PC-9 (cell line): Measurements from ENCODE around the gene WNT9A. TPM values are rescaled to one million over a fixed set of nuclear protein-coding genes. Genes with fewer than 3 reads are reported as not detected.

Experiments
- BruUV-seq: library from RNA; stranded (reverse); fragments of 400-500 nt; replicated peaks from 2 replicates; lab custom pipeline; 2021; lab: Mats Ljungman, UMichigan
- CTCF ChIA-PET: fragments of 300-600 bp; sonication (Branson Sonifier 250); formaldehyde crosslinking; loops from one replicate; lab custom pipeline; 2022; ENCODE audit warnings: antibody characterized with exemption; lab: Charles Lee
- POLR2A ChIA-PET: fragments of 300-600 bp; sonication (Branson Sonifier 250); formaldehyde crosslinking; loops from one replicate; lab custom pipeline; 2022; ENCODE audit warnings: antibody characterized with exemption; ENCODE audit not compliant: unreplicated experiment; lab: Charles Lee
- DNase-seq, 2 experiments: peaks; one replicate each; pipeline versions ENCODE4 v3.0.0 to v3.0.0-alpha.2; 2015 to 2022; ENCODE audit warnings: mixed read lengths in 1 of 2
- H2AFZ ChIP-seq: fragments of 200-600 bp; sonication (generic); 2 replicates; pipeline ENCODE4 v1.8.1; 2017; ENCODE audit warnings: antibody characterized with exemption
- H3F3A ChIP-seq: fragments of 200-600 bp; sonication (generic); 2 replicates; pipeline ENCODE4 v1.8.1; 2017; ENCODE audit warnings: antibody characterized with exemption, mild to moderate bottlenecking, low read depth; ENCODE audit not compliant: insufficient read depth
- H3K27ac ChIP-seq: fragments of 200-600 bp; sonication (generic); 2 replicates; pipeline ENCODE4 v1.6.1; 2016; ENCODE audit warnings: mixed run types
- H3K27me3 ChIP-seq: fragments of 200-600 bp; sonication (generic); 2 replicates; pipeline ENCODE4 v1.6.1; 2016; ENCODE audit warnings: low read depth, mixed run types; ENCODE audit not compliant: insufficient read depth
- H3K36me3 ChIP-seq: fragments of 200-600 bp; sonication (generic); 2 replicates; pipeline ENCODE4 v1.6.1; 2016; ENCODE audit warnings: low read depth, mixed run types
- H3K4me1 ChIP-seq: fragments of 200-600 bp; sonication (generic); replicated peaks from 2 replicates; pipeline ENCODE4 v1.6.1; 2016; ENCODE audit warnings: mixed run types; ENCODE audit not compliant: insufficient read depth
- H3K4me2 ChIP-seq: fragments of 200-600 bp; sonication (generic); 2 replicates; pipeline ENCODE4 v1.6.1; 2017; ENCODE audit warnings: mixed run types
- H3K4me3 ChIP-seq: fragments of 200-600 bp; sonication (generic); 2 replicates; pipeline ENCODE4 v1.6.1; 2016; ENCODE audit warnings: mixed run types
- H3K79me2 ChIP-seq: fragments of 200-600 bp; sonication (generic); 2 replicates; pipeline ENCODE4 v1.6.1; 2017; ENCODE audit warnings: low read depth, mixed run types
- H3K9me2 ChIP-seq: fragments of 200-600 bp; sonication (generic); 2 replicates; pipeline ENCODE4 v1.8.1; 2017; ENCODE audit warnings: mild to moderate bottlenecking; ENCODE audit not compliant: insufficient read depth
- H3K9me3 ChIP-seq: fragments of 200-600 bp; sonication (generic); 2 replicates; pipeline ENCODE4 v1.8.1; 2016; ENCODE audit warnings: low read depth; ENCODE audit not compliant: insufficient read depth
- H4K20me1 ChIP-seq: fragments of 200-600 bp; sonication (generic); 2 replicates; pipeline ENCODE4 v1.8.1; 2017; ENCODE audit not compliant: insufficient read depth
- EZH2 ChIP-seq: fragments of 200-600 bp; sonication (generic); IDR thresholded peaks from 2 replicates; pipeline ENCODE4 v1.8.0; 2017; ENCODE audit warnings: antibody characterized with exemption, low read depth
- intact Hi-C: fragments of 100-400 bp; cut with micrococcal nuclease; formaldehyde crosslinking; loops from one replicate; pipeline ENCODE4 v1.10.0; 2022; ENCODE audit not compliant: unreplicated experiment
- total RNA-seq: library from RNA; stranded (reverse); gene quantifications from 2 replicates; pipeline ENCODE4 v1.2.3, GENCODE V29; 2021
- TF ChIP-seq, protein P1 (sequence below): fragments of 200-600 bp; sonication (generic); conservative IDR thresholded peaks from 2 replicates; pipeline ENCODE4 v1.6.1; 2017; ENCODE audit warnings: mixed run types, antibody characterized with exemption, mild to moderate bottlenecking, moderate library complexity

WNT9A gene
- total RNA-seq, 1 experiment from 2014 or later = 42.4 TPM

DNA sequence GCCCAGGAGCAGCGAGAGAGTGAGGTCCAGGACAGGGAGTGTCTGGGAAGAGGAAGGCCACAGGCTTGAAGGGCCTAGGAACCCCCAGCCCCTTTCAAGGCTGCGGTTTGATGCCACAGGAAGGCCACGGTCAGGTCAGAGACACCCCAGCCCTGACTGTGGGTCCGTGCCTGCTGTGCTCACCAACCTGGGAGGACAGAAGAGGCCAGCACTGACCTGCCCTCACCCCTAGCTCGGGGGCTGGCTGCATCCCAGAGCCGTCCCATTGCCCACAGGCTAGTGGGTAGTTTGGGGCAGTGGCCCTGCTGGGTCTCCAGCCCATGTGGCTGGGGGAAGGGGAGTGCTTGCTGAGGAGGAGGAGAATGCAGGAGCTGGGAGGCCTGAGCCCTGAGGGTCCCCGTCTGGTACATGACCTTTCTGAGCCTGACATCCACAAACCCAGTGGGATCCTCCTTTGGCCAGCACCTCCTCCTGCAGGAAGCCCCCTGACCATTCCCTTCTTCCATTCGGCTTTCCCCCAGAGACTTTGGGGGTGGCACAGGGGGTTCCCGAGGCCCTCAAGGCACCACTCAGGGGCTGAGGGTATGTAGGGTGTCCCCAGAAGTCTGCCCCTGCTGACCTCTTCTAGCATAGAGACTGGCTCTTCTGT is 54.3 kb downstream of the WNT9A start:
- H3K4me3 ChIP-seq = no peak overlapping the region
- no peaks in the 10 kb centered on the region for H3F3A ChIP-seq
- no peaks in the 10 kb centered on the region for H3K9me3 ChIP-seq
- TF ChIP-seq EZH2 = no peak
- TF ChIP-seq, protein P1, sequence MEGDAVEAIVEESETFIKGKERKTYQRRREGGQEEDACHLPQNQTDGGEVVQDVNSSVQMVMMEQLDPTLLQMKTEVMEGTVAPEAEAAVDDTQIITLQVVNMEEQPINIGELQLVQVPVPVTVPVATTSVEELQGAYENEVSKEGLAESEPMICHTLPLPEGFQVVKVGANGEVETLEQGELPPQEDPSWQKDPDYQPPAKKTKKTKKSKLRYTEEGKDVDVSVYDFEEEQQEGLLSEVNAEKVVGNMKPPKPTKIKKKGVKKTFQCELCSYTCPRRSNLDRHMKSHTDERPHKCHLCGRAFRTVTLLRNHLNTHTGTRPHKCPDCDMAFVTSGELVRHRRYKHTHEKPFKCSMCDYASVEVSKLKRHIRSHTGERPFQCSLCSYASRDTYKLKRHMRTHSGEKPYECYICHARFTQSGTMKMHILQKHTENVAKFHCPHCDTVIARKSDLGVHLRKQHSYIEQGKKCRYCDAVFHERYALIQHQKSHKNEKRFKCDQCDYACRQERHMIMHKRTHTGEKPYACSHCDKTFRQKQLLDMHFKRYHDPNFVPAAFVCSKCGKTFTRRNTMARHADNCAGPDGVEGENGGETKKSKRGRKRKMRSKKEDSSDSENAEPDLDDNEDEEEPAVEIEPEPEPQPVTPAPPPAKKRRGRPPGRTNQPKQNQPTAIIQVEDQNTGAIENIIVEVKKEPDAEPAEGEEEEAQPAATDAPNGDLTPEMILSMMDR = no peak
- no peaks in the 10 kb centered on the region for H3K4me1 ChIP-seq
- intact Hi-C loops = no loop called here
- ChIA-PET POLR2A (interaction anchor here (0.6 kb wide), 1 partner anchor 22 kb away, joined by 4 read pairs; no protein-coding TSS in a partner anchor), CTCF (interaction anchor here (1.8 kb wide), 1 partner anchor 130 kb away, joined by 8 read pairs; no protein-coding TSS in a partner anchor)
- H4K20me1 ChIP-seq = no peaks in the 10 kb centered on the region
- BruUV-seq = no TSS peak
- no peak for DNase-seq
- H3K27me3 ChIP-seq = no peaks in the 10 kb centered on the region
- no peaks in the 10 kb centered on the region for H3K9me2 ChIP-seq
- H3K27ac ChIP-seq = no peak overlapping the region
- no peak overlapping the region for H2AFZ ChIP-seq
- H3K79me2 ChIP-seq = no peaks in the 10 kb centered on the region
- no peak overlapping the region for H3K4me2 ChIP-seq
- H3K36me3 ChIP-seq = no peaks in the 10 kb centered on the region

- DNase-seq = peak in 1 of 2 experiments; percentile 83
- intact Hi-C loops = no loop called here
- no peak overlapping the region for H3K4me2 ChIP-seq
- no peak for TF ChIP-seq EZH2
- TF ChIP-seq, protein P1 = no peak
- H3K27ac ChIP-seq = no peak overlapping the region
- BruUV-seq = TSS peak; percentile 52
- ChIA-PET POLR2A (interaction anchor here (0.5 to 0.9 kb wide), 4 partner anchors 23 to 129 kb away, joined by 4 to 7 read pairs (median 4); no protein-coding TSS in a partner anchor), CTCF (interaction anchor here (0.7 to 1.8 kb wide), 2 partner anchors 113 to 129 kb away, joined by 6 to 8 read pairs; no protein-coding TSS in a partner anchor)
- no peak overlapping the region for H3K4me3 ChIP-seq
- H3K36me3 ChIP-seq = no peaks in the 10 kb centered on the region
- H3K9me2 ChIP-seq = no peaks in the 10 kb centered on the region
- no peaks in the 10 kb centered on the region for H3F3A ChIP-seq
- no peaks in the 10 kb centered on the region for H3K27me3 ChIP-seq
- no peaks in the 10 kb centered on the region for H4K20me1 ChIP-seq
- H3K9me3 ChIP-seq = no peaks in the 10 kb centered on the region
- no peaks in the 10 kb centered on the region for H3K79me2 ChIP-seq
- no peak overlapping the region for H2AFZ ChIP-seq
- H3K4me1 ChIP-seq = no peaks in the 10 kb centered on the region
Measured at GRCh38 chr1:227892489-227893299, 55.0 kb downstream of the WNT9A start.

GRCh38 chr1:227891955-227892488 is 55.7 kb downstream of the WNT9A start:
- no peak overlapping the region for H3K4me3 ChIP-seq
- no peaks in the 10 kb centered on the region for H4K20me1 ChIP-seq
- H3K27me3 ChIP-seq = no peaks in the 10 kb centered on the region
- DNase-seq = no peak
- H3K9me3 ChIP-seq = no peaks in the 10 kb centered on the region
- no peaks in the 10 kb centered on the region for H3F3A ChIP-seq
- H3K36me3 ChIP-seq = no peaks in the 10 kb centered on the region
- H3K4me1 ChIP-seq = no peaks in the 10 kb centered on the region
- H3K9me2 ChIP-seq = no peaks in the 10 kb centered on the region
- H3K4me2 ChIP-seq = no peak overlapping the region
- no peak overlapping the region for H2AFZ ChIP-seq
- BruUV-seq = TSS peak; percentile 41
- TF ChIP-seq EZH2 = no peak
- ChIA-PET POLR2A (interaction anchor here (0.6 to 0.9 kb wide), 3 partner anchors 102 to 158 kb away, joined by 4 to 7 read pairs (median 4); no protein-coding TSS in a partner anchor), CTCF (interaction anchor here (0.7 to 1.8 kb wide), 2 partner anchors 113 to 128 kb away, joined by 6 to 8 read pairs; no protein-coding TSS in a partner anchor)
- no peak overlapping the region for H3K27ac ChIP-seq
- H3K79me2 ChIP-seq = no peaks in the 10 kb centered on the region
- intact Hi-C loops = no loop called here
